ENCODE results near the gene ZNF157.

GRCh38 chrX:47327902-47328301 lies 42.5 kb upstream of the ZNF157 start:
- no peak for TF ChIP-seq CTCF (IDR thresholded peaks at IDR 0.05; ENCODE audit: insufficient read depth, low read length, poor library complexity, severe bottlenecking)
- no peak for TF ChIP-seq EZH2phosphoT487 (conservative IDR thresholded peaks at IDR 0.05; ENCODE audit: low read length)

All from SU-DHL-6 (cell line).